ENCODE data around the gene ATP13A3. TPM values are rescaled to one million over a fixed set of nuclear protein-coding genes. Genes with fewer than 3 reads are reported as not detected.

The ATP13A3 gene
- total and polyA plus RNA-seq, 2 donors (not counting 1 experiment from before 2014, with no cell fraction given), result 6.1 to 61.1 TPM

- peaks cover 0 to 3% (median 0%) of the 10 kb centered on the region in 3 donors for H3K9me3 ChIP-seq (ENCODE audit: control extremely low read depth in 1 of 3, control insufficient read depth in 2 of 3, insufficient read depth in 1 of 3, low read length in 2 of 3)
- Mint-ChIP-seq H3K4me3 (peak overlapping the region; percentile 11), H3K27me3 (no peaks in the 10 kb centered on the region), H3K27ac (peak overlapping the region; percentile 70), H3K9me3 (ENCODE audit: insufficient read depth) (no peaks in the 10 kb centered on the region), H3K4me1 (peaks cover 54% of the 10 kb centered on the region)
- no peaks in the 10 kb centered on the region for H3K79me2 ChIP-seq (ENCODE audit: control insufficient read depth, insufficient read depth, low read length)
- no peaks in the 10 kb centered on the region for H4K20me1 ChIP-seq (ENCODE audit: control insufficient read depth, insufficient read depth, low read length, poor library complexity, severe bottlenecking)
- no peak overlapping the region for H3K9ac ChIP-seq (ENCODE audit: low read length)
- intact Hi-C loops (cut with micrococcal nuclease), result no loop called here
- DNase-seq (peak; percentile 59), ATAC-seq (ENCODE audit: low read depth) (no peak)
- no peaks in the 10 kb centered on the region for H3K27me3 ChIP-seq (replicated peaks in 1 of 4; ENCODE audit: control extremely low read depth in 1 of 4, control insufficient read depth in 3 of 4, insufficient read depth in 4 of 4, low read length in 3 of 4)
- H3K4me3 ChIP-seq (ENCODE audit: control extremely low read depth in 1 of 5, extremely low read depth in 1 of 5, insufficient read depth in 1 of 5, low read depth in 2 of 5, low read length in 4 of 5), result no peak overlapping the region
- TF ChIP-seq EZH2 (IDR thresholded peaks at IDR 0.05; ENCODE audit: borderline replicate concordance, insufficient read depth, low read depth, low read length, poor library complexity, severe bottlenecking), result no peak
- no peak for TF ChIP-seq CTCF (IDR thresholded peaks at IDR 0.05)
- 0% methylated on average over 4 of the region's 5 CpGs for WGBS (ENCODE audit: insufficient coverage)
- H3K27ac ChIP-seq (ENCODE audit: low read length in 2 of 2), result peak overlapping the region in 1 of 2 donors; percentile 27
- H3K4me2 ChIP-seq (replicated peaks; ENCODE audit: low read depth, low read length, poor library complexity, severe bottlenecking), result peak overlapping the region; percentile 45
- CTCF ChIA-PET, result no interaction called here
- H3K4me1 ChIP-seq (ENCODE audit: control insufficient read depth in 2 of 2, insufficient read depth in 2 of 2, low read length in 2 of 2), result peaks cover 32 to 55% of the 10 kb centered on the region in 2 donors
- POLR2A ChIA-PET, result interaction anchor here (0.8 kb wide), 1 partner anchor 86 kb away, joined by 4 read pairs; no protein-coding TSS in a partner anchor
- peak overlapping the region; percentile 17 for H2AFZ ChIP-seq (ENCODE audit: insufficient read depth, low read depth, low read length, poor library complexity, severe bottlenecking)
- no peaks in the 10 kb centered on the region for H3K36me3 ChIP-seq (replicated peaks in 1 of 2; ENCODE audit: control extremely low read depth in 1 of 2, control insufficient read depth in 1 of 2, extremely low read depth in 1 of 2, insufficient read depth in 2 of 2, low read length in 1 of 2)
Observed at GRCh38 chr3:194492001-194492400, 5.2 kb upstream of the ATP13A3 start.

GRCh38 chr3:194489736-194490612 lies 3.2 kb upstream of the ATP13A3 start:
- Mint-ChIP-seq H3K4me1 (peaks cover 57% of the 10 kb centered on the region), H3K27me3 (no peaks in the 10 kb centered on the region), H3K27ac (peak overlapping the region; percentile 73), H3K4me3 (peak overlapping the region; percentile 31), H3K9me3 (ENCODE audit: insufficient read depth) (no peaks in the 10 kb centered on the region)
- 55% methylated on average over 6 of the region's 7 CpGs for WGBS (ENCODE audit: insufficient coverage)
- intact Hi-C loops (cut with micrococcal nuclease), result loop anchor here (5.0 kb wide), 3 partner anchors 182 to 952 kb away; partner anchors contain the start of genes ACAP2, HES1 and LSG1
- H3K9me3 ChIP-seq (ENCODE audit: control extremely low read depth in 1 of 3, control insufficient read depth in 2 of 3, insufficient read depth in 1 of 3, low read length in 2 of 3), result peaks cover 0 to 3% (median 0%) of the 10 kb centered on the region in 3 donors
- peak overlapping the region; percentile 55 for H2AFZ ChIP-seq (ENCODE audit: insufficient read depth, low read depth, low read length, poor library complexity, severe bottlenecking)
- H3K27me3 ChIP-seq (replicated peaks in 1 of 4; ENCODE audit: control extremely low read depth in 1 of 4, control insufficient read depth in 3 of 4, insufficient read depth in 4 of 4, low read length in 3 of 4), result no peaks in the 10 kb centered on the region
- peak; percentile 10 for ATAC-seq (ENCODE audit: low read depth)
- no peaks in the 10 kb centered on the region for H4K20me1 ChIP-seq (ENCODE audit: control insufficient read depth, insufficient read depth, low read length, poor library complexity, severe bottlenecking)
- H3K27ac ChIP-seq (ENCODE audit: low read length in 2 of 2), result peak overlapping the region; percentile 20 to 72
- H3K79me2 ChIP-seq (ENCODE audit: control insufficient read depth, insufficient read depth, low read length), result peaks cover 13% of the 10 kb centered on the region
- TF ChIP-seq CTCF (IDR thresholded peaks at IDR 0.05), result no peak
- no peak for TF ChIP-seq EZH2 (IDR thresholded peaks at IDR 0.05; ENCODE audit: borderline replicate concordance, insufficient read depth, low read depth, low read length, poor library complexity, severe bottlenecking)
- no peaks in the 10 kb centered on the region for H3K36me3 ChIP-seq (replicated peaks in 1 of 2; ENCODE audit: control extremely low read depth in 1 of 2, control insufficient read depth in 1 of 2, extremely low read depth in 1 of 2, insufficient read depth in 2 of 2, low read length in 1 of 2)
- peaks cover 38 to 57% of the 10 kb centered on the region in 2 donors for H3K4me1 ChIP-seq (ENCODE audit: control insufficient read depth in 2 of 2, insufficient read depth in 2 of 2, low read length in 2 of 2)
- peak; percentile 81 for DNase-seq
- peak overlapping the region; percentile 3 for H3K9ac ChIP-seq (ENCODE audit: low read length)
- H3K4me2 ChIP-seq (replicated peaks; ENCODE audit: low read depth, low read length, poor library complexity, severe bottlenecking), result peak overlapping the region; percentile 19
- CTCF ChIA-PET, result interaction anchor here (0.7 to 1.6 kb wide), 3 partner anchors 15 to 644 kb away, joined by 3 read pairs; no protein-coding TSS in a partner anchor
- POLR2A ChIA-PET, result interaction anchor here (1.4 kb wide), 1 partner anchor 1054 kb away, joined by 4 read pairs; no protein-coding TSS in a partner anchor
- no peak overlapping the region for H3K4me3 ChIP-seq (ENCODE audit: control extremely low read depth in 1 of 5, extremely low read depth in 1 of 5, insufficient read depth in 1 of 5, low read depth in 2 of 5, low read length in 4 of 5)

Measured in B cell (primary cell).